Kidney epithelial cell (primary cell): ENCODE measurements around the gene KCTD1. TPM values are rescaled to one million over a fixed set of nuclear protein-coding genes. Genes with fewer than 3 reads are reported as not detected.

Experiments used
- DNase-seq: peaks from one replicate; pipeline ENCODE4 v3.0.0-alpha.2; 2010; ENCODE audit warnings: low read depth
- H3K27me3 ChIP-seq: 2 replicates; pipeline ENCODE4 v1.6.0; 2011; ENCODE audit warnings: low read length; ENCODE audit not compliant: control insufficient read depth, insufficient read depth
- H3K36me3 ChIP-seq: 2 replicates; pipeline ENCODE4 v1.5.1; 2011; ENCODE audit warnings: low read length; ENCODE audit not compliant: control insufficient read depth, insufficient read depth
- H3K4me3 ChIP-seq: 2 replicates; pipeline ENCODE4 v1.5.1; 2011; ENCODE audit warnings: low read depth, mild to moderate bottlenecking, control low read depth, low read length
- total RNA-seq: library from RNA; depleted of rRNA; stranded (reverse); fragments of >200 nt; gene quantifications from 2 replicates; pipeline ENCODE4 v1.2.3, GENCODE V29; 2015
- TF ChIP-seq, protein P1 (sequence below): IDR thresholded peaks from 2 replicates; pipeline ENCODE4 v1.5.1; 2011; ENCODE audit warnings: mild to moderate bottlenecking, moderate library complexity, low read length, control low read depth, inconsistent platforms; ENCODE audit not compliant: insufficient read depth, poor library complexity, severe bottlenecking

Gene KCTD1
- total RNA-seq, 1 donor from 2014 or later, result 30.5 TPM

DNA sequence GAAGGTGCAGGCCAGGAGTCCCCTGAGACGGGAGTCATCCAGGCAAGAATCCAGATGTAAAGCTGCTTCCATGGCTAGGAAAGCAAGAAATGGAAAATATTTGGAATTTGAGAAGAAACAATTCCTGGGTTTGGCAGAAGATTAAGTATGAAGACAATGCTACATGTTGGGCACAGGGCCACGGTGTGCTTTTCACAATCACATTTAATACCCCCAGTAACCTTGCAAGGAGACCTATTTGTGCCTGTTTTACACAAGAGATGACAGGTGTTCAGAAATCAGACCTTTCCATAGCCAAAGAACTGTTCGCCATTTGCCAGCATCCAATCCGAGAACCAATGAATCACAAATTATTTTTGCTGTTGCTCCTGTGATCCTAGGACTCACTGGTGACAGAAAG, 50.5 kb downstream of the KCTD1 start:
- TF ChIP-seq, protein P1, sequence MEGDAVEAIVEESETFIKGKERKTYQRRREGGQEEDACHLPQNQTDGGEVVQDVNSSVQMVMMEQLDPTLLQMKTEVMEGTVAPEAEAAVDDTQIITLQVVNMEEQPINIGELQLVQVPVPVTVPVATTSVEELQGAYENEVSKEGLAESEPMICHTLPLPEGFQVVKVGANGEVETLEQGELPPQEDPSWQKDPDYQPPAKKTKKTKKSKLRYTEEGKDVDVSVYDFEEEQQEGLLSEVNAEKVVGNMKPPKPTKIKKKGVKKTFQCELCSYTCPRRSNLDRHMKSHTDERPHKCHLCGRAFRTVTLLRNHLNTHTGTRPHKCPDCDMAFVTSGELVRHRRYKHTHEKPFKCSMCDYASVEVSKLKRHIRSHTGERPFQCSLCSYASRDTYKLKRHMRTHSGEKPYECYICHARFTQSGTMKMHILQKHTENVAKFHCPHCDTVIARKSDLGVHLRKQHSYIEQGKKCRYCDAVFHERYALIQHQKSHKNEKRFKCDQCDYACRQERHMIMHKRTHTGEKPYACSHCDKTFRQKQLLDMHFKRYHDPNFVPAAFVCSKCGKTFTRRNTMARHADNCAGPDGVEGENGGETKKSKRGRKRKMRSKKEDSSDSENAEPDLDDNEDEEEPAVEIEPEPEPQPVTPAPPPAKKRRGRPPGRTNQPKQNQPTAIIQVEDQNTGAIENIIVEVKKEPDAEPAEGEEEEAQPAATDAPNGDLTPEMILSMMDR, result no peak
- DNase-seq, result no peak

DNA sequence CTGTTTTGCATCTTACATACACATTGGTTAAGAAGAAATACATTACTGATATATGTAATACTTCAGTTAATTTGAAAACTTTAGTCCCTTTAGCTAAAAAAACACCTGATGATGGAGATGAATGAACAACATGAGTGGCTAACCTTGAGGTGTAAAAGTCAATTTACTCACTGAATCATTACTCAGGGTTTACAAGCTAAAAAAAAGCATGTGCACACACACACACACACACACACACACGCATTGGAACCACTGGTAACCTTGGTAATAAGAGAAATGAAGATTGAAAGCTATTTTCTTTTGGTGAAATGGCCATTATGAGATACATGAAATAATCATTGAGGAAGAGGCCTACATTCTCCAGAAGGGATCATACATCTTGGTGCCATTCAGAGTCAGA, 51.8 kb downstream of the KCTD1 start:
- no peak for DNase-seq
- TF ChIP-seq, protein P1, result no peak
- H3K27me3 ChIP-seq, result no peaks in the 10 kb centered on the region
- no peaks in the 10 kb centered on the region for H3K36me3 ChIP-seq
- H3K4me3 ChIP-seq, result no peak overlapping the region

More for the DNA sequence above, 50.5 kb downstream of the KCTD1 start:
- Histone ChIP-seq H3K27me3 (no peaks in the 10 kb centered on the region), H3K36me3 (no peaks in the 10 kb centered on the region), H3K4me3 (no peak overlapping the region)

DNA sequence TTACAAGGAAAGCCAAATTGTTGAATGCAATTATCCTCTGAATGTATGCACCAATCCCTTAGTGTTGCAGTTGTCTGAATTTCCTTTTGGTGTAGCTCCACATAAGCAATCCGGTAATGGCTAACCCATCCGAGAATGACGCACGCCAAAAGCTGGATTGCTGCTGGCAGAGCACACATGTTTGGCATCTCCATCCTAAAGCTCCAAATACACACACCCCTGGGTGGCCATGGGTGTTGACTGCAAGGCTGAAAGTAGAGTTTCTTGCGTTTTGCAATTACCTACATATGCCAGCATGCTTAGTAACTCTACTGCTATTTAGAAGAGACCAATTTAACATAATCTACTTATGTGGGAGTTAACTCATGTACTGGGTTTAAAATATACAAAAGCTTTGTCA, 53.1 kb downstream of the KCTD1 start:
- H3K36me3 ChIP-seq, result peaks cover 3% of the 10 kb centered on the region
- H3K4me3 ChIP-seq, result no peak overlapping the region
- TF ChIP-seq, protein P1, result no peak
- H3K27me3 ChIP-seq, result no peaks in the 10 kb centered on the region
- DNase-seq, result no peak

DNA sequence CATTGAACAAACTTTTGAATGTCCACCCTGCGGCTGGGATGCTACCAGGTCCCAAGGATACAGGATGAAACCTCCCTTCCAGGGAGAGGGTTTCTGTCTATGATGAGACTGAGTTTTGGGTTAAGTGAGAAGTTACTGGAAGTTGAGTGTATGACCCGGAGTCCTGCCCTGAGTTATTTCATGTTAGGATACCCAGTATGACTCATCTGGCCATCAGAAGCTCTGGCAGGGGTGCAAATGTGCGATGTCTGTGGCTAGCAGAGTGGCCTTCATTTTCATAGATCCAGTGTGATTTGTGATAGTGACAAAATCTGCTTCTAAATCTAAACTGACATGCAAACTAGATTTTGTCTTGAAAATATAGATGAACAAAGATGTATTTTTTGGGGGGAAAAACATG, 55.3 kb downstream of the KCTD1 start:
- no peaks in the 10 kb centered on the region for H3K27me3 ChIP-seq
- TF ChIP-seq, protein P1, result no peak
- no peak overlapping the region for H3K4me3 ChIP-seq
- DNase-seq, result no peak
- H3K36me3 ChIP-seq, result peaks cover 3% of the 10 kb centered on the region

DNA sequence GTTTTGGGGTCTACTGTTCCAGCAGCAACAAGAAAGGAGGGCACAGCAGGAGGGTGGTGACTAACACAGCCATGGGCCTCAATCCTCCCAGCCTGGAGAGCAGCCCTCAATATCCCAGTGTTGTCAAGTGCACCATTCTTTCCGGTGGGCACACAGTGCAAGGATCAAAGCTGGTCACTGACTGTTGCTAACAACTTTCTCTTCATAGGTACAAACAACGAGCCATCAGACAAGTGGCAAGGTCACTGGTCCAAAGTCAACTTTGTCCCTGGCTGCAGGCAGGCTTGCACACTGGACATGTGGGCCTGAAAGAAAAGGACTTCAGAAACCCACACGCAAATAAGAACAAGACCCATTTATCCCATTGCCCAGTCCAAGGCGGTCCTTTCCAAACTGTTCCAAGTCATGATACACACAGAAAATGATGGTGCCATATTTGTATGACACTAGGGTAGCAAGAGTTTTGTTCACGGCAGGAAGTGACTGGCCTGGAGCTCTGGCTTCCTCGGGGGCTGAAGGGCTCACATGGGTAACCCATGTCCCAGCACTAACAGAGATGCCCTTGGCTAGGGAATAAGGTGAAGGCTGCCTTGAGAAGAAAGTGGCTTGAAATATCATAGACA, 57.0 kb downstream of the KCTD1 start:
- Histone ChIP-seq H3K4me3 (no peak overlapping the region), H3K36me3 (peaks cover 3% of the 10 kb centered on the region), H3K27me3 (no peaks in the 10 kb centered on the region)
- TF ChIP-seq, protein P1, result no peak
- no peak for DNase-seq

DNA sequence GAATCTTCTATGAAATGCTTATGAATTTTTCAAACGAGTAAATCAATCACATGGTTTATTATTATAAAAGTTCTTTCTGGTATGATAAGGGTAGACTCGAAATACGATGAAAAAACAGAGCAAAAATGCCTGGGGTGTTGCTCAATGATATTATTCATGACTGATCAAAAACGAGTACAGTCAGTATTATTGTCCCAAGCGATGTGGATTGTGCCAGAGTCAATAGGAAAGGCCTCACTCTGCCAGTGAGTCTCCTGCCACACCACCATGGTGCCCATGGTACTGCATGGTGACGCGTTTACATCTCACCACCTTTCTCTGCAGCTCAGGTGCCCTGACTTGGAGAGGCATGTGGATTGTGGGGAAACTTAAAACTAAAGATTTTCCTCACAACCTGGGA, 58.5 kb downstream of the KCTD1 start:
- TF ChIP-seq, protein P1, result no peak
- no peak for DNase-seq
- H3K36me3 ChIP-seq, result peaks cover 3% of the 10 kb centered on the region

More for the DNA sequence above, 58.5 kb downstream of the KCTD1 start:
- Histone ChIP-seq H3K27me3 (no peaks in the 10 kb centered on the region), H3K4me3 (no peak overlapping the region)
